HEK293T (cell line): Measurements from ENCODE around the gene PAQR6.

ENCODE experiments used
- BHLHE40 ChIP-seq: fragments of 450-650 bp; IDR thresholded peaks from 2 replicates; pipeline ENCODE4 v1.6.1; 2016; ENCODE audit warnings: mild to moderate bottlenecking, moderate library complexity, borderline replicate concordance
- ELF4 ChIP-seq: fragments of 450-650 bp; IDR thresholded peaks from 2 replicates; pipeline ENCODE4 v1.6.1; 2017; ENCODE audit warnings: antibody characterized with exemption
- FOXA1 ChIP-seq: fragments of 450-650 bp; IDR thresholded peaks from 2 replicates; pipeline ENCODE4 v1.6.1; 2016; ENCODE audit warnings: mild to moderate bottlenecking
- FOXM1 ChIP-seq: fragments of 450-650 bp; IDR thresholded peaks from 2 replicates; pipeline ENCODE4 v1.6.1; 2017; ENCODE audit warnings: mild to moderate bottlenecking, borderline replicate concordance
- HDGF ChIP-seq: fragments of 450-650 bp; IDR thresholded peaks from 2 replicates; pipeline ENCODE4 v1.6.1; 2017; ENCODE audit warnings: antibody characterized with exemption, borderline replicate concordance
- L3MBTL2 ChIP-seq: fragments of 450-650 bp; conservative IDR thresholded peaks from 2 replicates; pipeline ENCODE4 v1.6.1; 2016; ENCODE audit warnings: mild to moderate bottlenecking
- SP1 ChIP-seq: fragments of 450-650 bp; IDR thresholded peaks from 2 replicates; pipeline ENCODE4 v1.6.1; 2017

DNA sequence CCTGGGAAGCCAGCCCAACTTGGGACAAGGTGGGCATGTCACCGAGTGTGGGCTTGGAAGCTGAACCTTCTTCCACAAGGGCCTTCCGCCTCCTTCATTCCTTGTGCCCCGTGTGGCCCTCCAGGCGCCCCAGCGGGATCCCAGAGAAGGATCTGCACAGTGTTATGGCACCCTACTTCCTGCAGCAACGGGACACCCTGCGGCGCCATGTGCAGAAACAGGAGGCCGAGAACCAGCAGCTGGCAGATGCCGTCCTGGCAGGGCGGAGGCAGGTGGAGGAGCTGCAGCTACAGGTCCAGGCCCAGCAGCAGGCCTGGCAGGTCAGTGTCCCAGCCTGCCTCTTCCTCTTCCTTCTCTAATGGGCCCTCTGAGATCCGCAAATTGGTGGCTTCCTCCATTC is 11.7 kb downstream of the PAQR6 start:
- no peak for TF ChIP-seq BHLHE40
- TF ChIP-seq FOXA1 = no peak
- no peak for TF ChIP-seq FOXM1
- TF ChIP-seq SP1 = no peak
- no peak for TF ChIP-seq L3MBTL2
- TF ChIP-seq ELF4 = no peak
- TF ChIP-seq HDGF = no peak
